GM18499 (cell line): ENCODE measurements around the gene CRYAB.
"Not testable (repeated sequence)": the region's sequence is repeated elsewhere in the genome, so short reads cannot be mapped to it uniquely, and the experiment has no call there.

ENCODE experiments used
- ATAC-seq: cut with Tn5 transposase; IDR thresholded peaks from one replicate; pipeline ENCODE4 v1.9.1; 2021; ENCODE audit warnings: moderate number of reproducible peaks; ENCODE audit not compliant: insufficient read depth, unreplicated experiment

Gene CRYAB

GRCh38 chr11:111910676-111911562 lies 651 bp downstream of the CRYAB start:
- no peak for ATAC-seq

DNA sequence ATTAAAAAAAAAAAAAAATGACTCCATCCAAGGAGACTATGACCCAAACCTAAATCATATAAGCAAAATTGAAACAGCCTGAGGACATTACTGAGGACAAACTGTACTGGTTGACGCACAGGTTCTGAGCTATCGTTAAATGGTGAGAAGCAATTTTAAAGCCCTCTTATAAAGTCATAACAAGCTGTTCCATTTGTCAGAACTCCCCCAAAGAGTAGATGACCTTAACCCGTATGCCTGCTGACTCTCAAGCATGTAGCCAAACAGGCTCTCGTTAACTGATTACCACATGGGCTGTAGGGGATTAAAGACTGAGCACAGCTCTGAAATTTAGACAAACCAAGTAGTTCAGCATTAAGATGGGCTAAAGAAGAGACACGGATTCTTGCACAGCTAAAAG lies 2.2 kb downstream of the CRYAB start:
- no peak for ATAC-seq

- ATAC-seq: no peak
Measured at GRCh38 chr11:111908639-111909305, 2.8 kb downstream of the CRYAB start.

- no peak for ATAC-seq
Measured at GRCh38 chr11:111906680-111907079, 4.9 kb downstream of the CRYAB start.

- no peak for ATAC-seq
Measured at GRCh38 chr11:111905411-111905810, 6.2 kb downstream of the CRYAB start.

GRCh38 chr11:111886844-111887243 lies 24.7 kb downstream of the CRYAB start:
- ATAC-seq: no peak

- no peak for ATAC-seq
Measured at GRCh38 chr11:111886032-111886431, 25.5 kb downstream of the CRYAB start.

DNA sequence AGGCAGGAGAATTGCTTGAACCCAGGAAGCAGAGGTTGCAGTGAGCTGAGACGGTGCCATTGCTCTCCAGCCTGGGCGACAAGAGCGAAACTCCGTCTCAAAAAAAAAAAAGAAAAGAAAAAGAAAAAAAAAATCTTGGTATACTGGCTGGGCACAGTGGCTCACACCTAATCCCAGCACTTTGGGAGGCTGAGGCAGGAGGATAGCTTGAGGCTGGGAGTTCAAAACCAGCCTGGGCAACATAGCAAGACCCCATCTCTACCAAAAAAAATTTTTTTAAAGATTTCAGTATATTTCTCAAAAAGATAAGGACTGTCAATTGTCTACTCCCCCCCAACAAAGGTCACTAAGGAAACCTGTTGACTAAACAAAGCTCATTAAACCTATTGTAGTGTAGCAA lies 26.5 kb downstream of the CRYAB start:
- not testable (repeated sequence) for ATAC-seq

- no peak for ATAC-seq
Measured at GRCh38 chr11:111882202-111882601, 29.4 kb downstream of the CRYAB start.

DNA sequence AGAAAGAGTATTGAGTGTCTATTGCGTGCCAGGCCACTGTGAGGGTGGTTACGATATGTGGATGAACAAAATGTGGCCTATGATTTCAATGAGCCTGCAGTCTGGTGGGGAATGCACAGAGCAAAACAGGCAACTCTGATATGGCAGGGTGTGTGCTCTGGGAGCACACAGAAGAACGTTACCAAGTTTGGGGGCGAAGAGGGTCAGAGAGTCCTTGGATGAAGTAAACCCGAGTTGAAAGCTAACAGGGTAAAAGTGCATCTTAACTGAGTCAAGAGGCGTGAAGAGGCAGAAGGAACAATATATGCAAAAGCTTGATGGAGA lies 32.0 kb downstream of the CRYAB start:
- ATAC-seq: no peak

GRCh38 chr11:111878849-111879636 lies 32.5 kb downstream of the CRYAB start, which contains the start of the genes CFAP68 and FDXACB1:
Gene CFAP68, plus strand, starts transcription at chr11:111879541. Its CDS starts 20 bp downstream, at chr11:111879561.
Gene FDXACB1, minus strand, starts transcription at chr11:111879165. Its CDS starts 33 bp downstream, at chr11:111879132.
- ATAC-seq: peak; percentile 73

GRCh38 chr11:111878385-111878848 lies 33.2 kb downstream of the CRYAB start:
- ATAC-seq: no peak

DNA sequence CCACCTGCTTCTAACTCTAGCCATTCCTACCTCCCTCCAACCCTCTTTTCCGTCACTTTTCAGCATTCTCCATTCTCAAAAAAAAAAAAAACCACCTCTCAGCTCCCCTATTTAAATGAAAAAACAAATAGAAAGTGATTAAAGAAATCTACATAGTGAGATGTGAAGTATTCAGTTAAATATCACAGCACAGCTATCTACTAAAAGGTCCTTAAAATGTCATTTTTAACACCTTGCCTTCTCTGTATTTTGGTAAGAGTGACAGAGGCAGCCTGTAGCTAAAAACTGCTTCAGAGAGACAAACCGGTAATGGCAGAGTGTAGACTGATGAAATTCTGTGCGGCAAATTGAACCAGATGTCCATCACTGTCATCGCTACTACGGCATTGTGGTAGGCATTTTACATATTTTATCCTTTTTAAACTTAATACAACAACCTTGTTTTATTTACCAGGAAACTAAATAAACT lies 39.8 kb downstream of the CRYAB start:
- ATAC-seq: no peak

GRCh38 chr11:111870886-111871692 lies 40.5 kb downstream of the CRYAB start, which contains the start of gene ALG9:
Gene ALG9, minus strand, starts transcription at chr11:111871581. Its CDS starts 99 bp downstream, at chr11:111871482.
- ATAC-seq: peak; percentile 45

- no peak for ATAC-seq
Measured at GRCh38 chr11:111870522-111870885, 41.1 kb downstream of the CRYAB start.

DNA sequence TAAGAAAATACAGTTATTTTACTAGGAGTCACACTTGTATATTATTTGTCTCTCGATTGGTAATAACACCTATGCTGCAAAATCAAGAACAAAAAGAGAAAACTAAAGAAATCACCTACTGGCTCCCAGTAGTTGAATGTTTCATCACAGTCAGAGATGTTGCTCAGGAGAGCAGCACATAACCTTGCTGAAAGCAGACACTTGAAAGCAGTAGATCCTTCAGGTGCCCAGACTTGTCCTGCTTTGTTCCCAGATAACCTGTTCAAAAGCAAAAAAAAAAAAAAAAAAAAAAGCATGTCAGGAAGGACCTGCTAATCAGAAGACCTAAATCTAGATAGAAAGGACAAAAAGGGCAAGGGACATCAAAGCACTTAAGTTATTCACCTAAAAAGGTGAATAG lies 41.5 kb downstream of the CRYAB start:
- ATAC-seq: no peak

DNA sequence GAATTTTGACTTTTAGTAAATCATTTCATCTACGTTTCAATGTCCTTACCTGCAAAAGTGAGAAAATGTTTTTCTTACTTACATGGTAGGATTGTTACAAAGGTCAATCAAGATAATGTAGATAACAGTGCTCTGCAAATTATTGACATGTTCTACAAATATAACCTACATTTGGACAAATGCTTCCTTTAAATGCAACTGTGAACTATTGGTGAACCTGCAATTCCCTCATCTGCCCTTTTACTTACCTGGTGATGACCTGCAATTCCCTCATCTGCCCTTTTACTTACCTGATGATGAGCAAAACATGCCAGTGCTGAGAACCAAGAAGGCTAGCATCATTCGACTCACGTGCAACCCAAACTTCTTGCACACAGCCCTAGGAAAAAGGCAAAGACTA lies 51.3 kb downstream of the CRYAB start:
- no peak for ATAC-seq
